PC-3 (cell line): Measurements from ENCODE around the gene IQCK. TPM values are rescaled to one million over a fixed set of nuclear protein-coding genes. Genes with fewer than 3 reads are reported as not detected.

Experiments used
- ATAC-seq: fragments of 200-7000 bp; cut with Tn5 transposase; 2 replicates; pipeline ENCODE4 v1.9.1; 2020; ENCODE audit warnings: mild to moderate bottlenecking, moderate library complexity
- BruUV-seq: library from RNA; stranded (reverse); fragments of 400-500 nt; replicated peaks from 2 replicates; lab custom pipeline; 2021; lab: Mats Ljungman, UMichigan
- CTCF ChIA-PET: fragments of 300-600 bp; sonication (Branson Sonifier 250); formaldehyde crosslinking; loops from one replicate; lab custom pipeline; 2022; ENCODE audit warnings: antibody characterized with exemption; lab: Charles Lee
- POLR2A ChIA-PET: fragments of 300-600 bp; sonication (Branson Sonifier 250); formaldehyde crosslinking; loops from one replicate; lab custom pipeline; 2022; ENCODE audit warnings: antibody characterized with exemption; ENCODE audit not compliant: unreplicated experiment; lab: Charles Lee
- DNase-seq: peaks from one replicate; pipeline ENCODE4 v3.0.0-alpha.2; 2015
- H2AFZ ChIP-seq: fragments of 300-600 bp; sonication (generic); 2 replicates; pipeline ENCODE4 v1.6.0; 2016; ENCODE audit warnings: antibody characterized with exemption, low read length
- H3F3A ChIP-seq: fragments of 300-600 bp; sonication (generic); one replicate; pipeline ENCODE4 v1.6.0; 2017; ENCODE audit warnings: antibody characterized with exemption, low read length, control low read depth, mild to moderate bottlenecking; ENCODE audit not compliant: unreplicated experiment
- H3K27ac ChIP-seq: fragments of 300-600 bp; sonication (generic); 2 replicates; pipeline ENCODE4 v1.5.1; 2016; ENCODE audit warnings: mild to moderate bottlenecking, low read length
- H3K27me3 ChIP-seq: fragments of 300-600 bp; sonication (generic); 2 replicates; pipeline ENCODE4 v1.6.1; 2016; ENCODE audit warnings: low read length, mixed read lengths
- H3K36me3 ChIP-seq: fragments of 300-600 bp; sonication (generic); 2 replicates; pipeline ENCODE4 v1.6.1; 2016; ENCODE audit warnings: low read depth, mixed run types, low read length, mixed read lengths
- H3K4me1 ChIP-seq: fragments of 300-600 bp; sonication (generic); 2 replicates; pipeline ENCODE4 v1.5.1; 2016; ENCODE audit warnings: low read length; ENCODE audit not compliant: insufficient read depth
- H3K4me2 ChIP-seq: fragments of 300-600 bp; sonication (generic); 2 replicates; pipeline ENCODE4 v1.6.0; 2016; ENCODE audit warnings: low read length
- H3K4me3 ChIP-seq: fragments of 300-600 bp; sonication (generic); 2 replicates; pipeline ENCODE4 v1.5.1; 2016; ENCODE audit warnings: mild to moderate bottlenecking, low read length, mixed read lengths
- H3K79me2 ChIP-seq: fragments of 300-600 bp; sonication (generic); 2 replicates; pipeline ENCODE4 v1.6.1; 2017; ENCODE audit warnings: low read length, mixed read lengths
- H3K9ac ChIP-seq: fragments of 300-600 bp; sonication (generic); 2 replicates; pipeline ENCODE4 v1.6.0; 2016; ENCODE audit warnings: mild to moderate bottlenecking, low read length
- H3K9me2 ChIP-seq: fragments of 300-600 bp; sonication (generic); replicated peaks from 2 replicates; pipeline ENCODE4 v1.6.1; 2016; ENCODE audit warnings: mixed run types, low read length, mixed read lengths
- H3K9me3 ChIP-seq: fragments of 300-600 bp; sonication (generic); 2 replicates; pipeline ENCODE4 v1.6.1; 2016; ENCODE audit warnings: low read length, mixed read lengths
- H4K20me1 ChIP-seq: fragments of 300-600 bp; sonication (generic); 2 replicates; pipeline ENCODE4 v1.6.1; 2016; ENCODE audit warnings: low read length, mixed read lengths
- CTCF ChIP-seq: fragments of 300-600 bp; sonication (generic); conservative IDR thresholded peaks from 2 replicates; pipeline ENCODE4 v1.5.1; 2017; ENCODE audit warnings: antibody characterized with exemption, low read depth, mild to moderate bottlenecking, low read length
- EZH2 ChIP-seq: fragments of 300-600 bp; sonication (generic); IDR thresholded peaks from one replicate; pipeline ENCODE4 v1.6.1; 2017; ENCODE audit warnings: antibody characterized with exemption, mild to moderate bottlenecking, low read length; ENCODE audit not compliant: unreplicated experiment
- EZH2phosphoT487 ChIP-seq: fragments of 300-600 bp; sonication (generic); IDR thresholded peaks from 2 replicates; pipeline ENCODE4 v1.6.1; 2018; ENCODE audit warnings: mild to moderate bottlenecking, antibody characterized with exemption, low read length, borderline replicate concordance
- intact Hi-C: fragments of 100-400 bp; cut with micrococcal nuclease; formaldehyde crosslinking; loops from 2 replicates; pipeline ENCODE4 v1.9.0; 2023
- total RNA-seq: library from RNA; depleted of rRNA; stranded (reverse); fragments of >200 nt; gene quantifications from 2 replicates; pipeline ENCODE4 v1.2.3, GENCODE V29; 2014

Gene IQCK
- total RNA-seq, 1 experiment from 2014 or later, result 8.9 TPM

- Histone ChIP-seq H3K9ac (peak overlapping the region; percentile 17; the same call in 1 of the 2 replicates), H3K27ac (peak overlapping the region; percentile 60), H4K20me1 (no peaks in the 10 kb centered on the region), H3K9me3 (no peaks in the 10 kb centered on the region), H3K4me3 (peak overlapping the region; percentile 36; the same call in 1 of the 2 replicates), H3K9me2 (no peaks in the 10 kb centered on the region), H3F3A (peaks cover 4% of the 10 kb centered on the region), H3K4me2 (peak overlapping the region; percentile 72), H3K36me3 (no peaks in the 10 kb centered on the region), H3K79me2 (no peaks in the 10 kb centered on the region), H3K27me3 (no peaks in the 10 kb centered on the region), H3K4me1 (peaks cover 25% of the 10 kb centered on the region), H2AFZ (no peak overlapping the region)
- ChIA-PET CTCF (no interaction called here), POLR2A (no interaction called here)
- BruUV-seq, result no TSS peak
- ATAC-seq (no peak), DNase-seq (no peak)
- intact Hi-C loops, result loop anchor here (5.0 kb wide), 1 partner anchor 57 kb away; no protein-coding TSS in a partner anchor
- TF ChIP-seq EZH2phosphoT487 (no peak), CTCF (no peak), EZH2 (no peak)
Measured at GRCh38 chr16:19754644-19755036, 36.6 kb downstream of the IQCK start.

GRCh38 chr16:19755268-19755667 lies 37.2 kb downstream of the IQCK start:
- H3K4me1 ChIP-seq, result peaks cover 25% of the 10 kb centered on the region
- peak overlapping the region; percentile 60 for H3K27ac ChIP-seq
- ATAC-seq, result no peak
- H3K36me3 ChIP-seq, result no peaks in the 10 kb centered on the region
- H2AFZ ChIP-seq, result no peak overlapping the region
- no peaks in the 10 kb centered on the region for H3K9me3 ChIP-seq
- no peaks in the 10 kb centered on the region for H3K9me2 ChIP-seq
- no TSS peak for BruUV-seq
- 0 out of 2 replicates have a peak overlapping the region, but pooled peaks have one; percentile 72 for H3K4me2 ChIP-seq
- no peaks in the 10 kb centered on the region for H3K79me2 ChIP-seq
- no peaks in the 10 kb centered on the region for H4K20me1 ChIP-seq
- H3K9ac ChIP-seq, result no peak overlapping the region
- TF ChIP-seq EZH2 (no peak), CTCF (no peak), EZH2phosphoT487 (no peak)
- no peak for DNase-seq
- peaks cover 4% of the 10 kb centered on the region for H3F3A ChIP-seq
- POLR2A ChIA-PET, result no interaction called here
- no peaks in the 10 kb centered on the region for H3K27me3 ChIP-seq
- CTCF ChIA-PET, result no interaction called here
- no peak overlapping the region for H3K4me3 ChIP-seq
- intact Hi-C loops, result no loop called here

GRCh38 chr16:19757026-19757425 lies 39.0 kb downstream of the IQCK start:
- Histone ChIP-seq H2AFZ (no peak overlapping the region), H3K4me1 (peaks cover 25% of the 10 kb centered on the region), H3K4me2 (no peak overlapping the region), H3K4me3 (no peak overlapping the region), H4K20me1 (no peaks in the 10 kb centered on the region), H3K36me3 (no peaks in the 10 kb centered on the region), H3K27me3 (no peaks in the 10 kb centered on the region), H3K79me2 (no peaks in the 10 kb centered on the region), H3K9ac (no peak overlapping the region), H3K9me2 (no peaks in the 10 kb centered on the region), H3K27ac (no peak overlapping the region), H3K9me3 (no peaks in the 10 kb centered on the region), H3F3A (peaks cover 4% of the 10 kb centered on the region)
- TF ChIP-seq EZH2phosphoT487 (no peak), EZH2 (no peak), CTCF (no peak)
- ATAC-seq (no peak), DNase-seq (no peak)
- intact Hi-C loops, result no loop called here
- ChIA-PET CTCF (no interaction called here), POLR2A (no interaction called here)
- BruUV-seq, result no TSS peak
